Measurements from ENCODE around the gene HOXB2. TPM values are rescaled to one million over a fixed set of nuclear protein-coding genes. Genes with fewer than 3 reads are reported as not detected.

HOXB2 gene
- total and polyA plus RNA-seq, 2 donors, result 3.1 to 18.6 TPM

DNA sequence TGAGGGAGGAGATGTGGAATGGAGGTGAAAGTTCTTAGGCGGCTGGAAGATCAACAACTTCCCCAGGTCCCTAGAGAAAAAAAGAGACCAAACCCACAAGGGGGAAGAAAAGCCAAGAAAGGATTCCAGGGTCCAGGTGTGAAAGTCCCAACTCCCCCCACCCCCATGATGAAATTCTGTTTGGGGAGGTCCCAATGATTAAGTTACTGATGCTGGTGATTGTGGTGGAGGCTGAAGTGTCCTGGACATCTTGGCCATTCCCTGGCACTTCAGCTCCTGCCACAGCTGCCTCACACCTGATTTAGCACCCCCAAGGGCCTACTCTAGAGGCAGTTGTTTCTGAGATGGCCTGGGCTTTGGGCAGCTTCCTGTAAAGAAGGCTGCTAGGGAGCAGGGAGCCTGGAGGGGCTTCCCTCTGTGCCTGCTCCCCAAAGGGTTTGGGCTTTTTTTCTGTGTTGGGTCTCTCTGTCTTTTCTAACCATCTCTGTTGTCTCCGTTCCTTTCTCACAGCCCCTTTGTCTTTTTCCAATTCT, 20.2 kb upstream of the HOXB2 start:
- no peak overlapping the region for H3K27ac ChIP-seq (ENCODE audit: low read depth)

DNA sequence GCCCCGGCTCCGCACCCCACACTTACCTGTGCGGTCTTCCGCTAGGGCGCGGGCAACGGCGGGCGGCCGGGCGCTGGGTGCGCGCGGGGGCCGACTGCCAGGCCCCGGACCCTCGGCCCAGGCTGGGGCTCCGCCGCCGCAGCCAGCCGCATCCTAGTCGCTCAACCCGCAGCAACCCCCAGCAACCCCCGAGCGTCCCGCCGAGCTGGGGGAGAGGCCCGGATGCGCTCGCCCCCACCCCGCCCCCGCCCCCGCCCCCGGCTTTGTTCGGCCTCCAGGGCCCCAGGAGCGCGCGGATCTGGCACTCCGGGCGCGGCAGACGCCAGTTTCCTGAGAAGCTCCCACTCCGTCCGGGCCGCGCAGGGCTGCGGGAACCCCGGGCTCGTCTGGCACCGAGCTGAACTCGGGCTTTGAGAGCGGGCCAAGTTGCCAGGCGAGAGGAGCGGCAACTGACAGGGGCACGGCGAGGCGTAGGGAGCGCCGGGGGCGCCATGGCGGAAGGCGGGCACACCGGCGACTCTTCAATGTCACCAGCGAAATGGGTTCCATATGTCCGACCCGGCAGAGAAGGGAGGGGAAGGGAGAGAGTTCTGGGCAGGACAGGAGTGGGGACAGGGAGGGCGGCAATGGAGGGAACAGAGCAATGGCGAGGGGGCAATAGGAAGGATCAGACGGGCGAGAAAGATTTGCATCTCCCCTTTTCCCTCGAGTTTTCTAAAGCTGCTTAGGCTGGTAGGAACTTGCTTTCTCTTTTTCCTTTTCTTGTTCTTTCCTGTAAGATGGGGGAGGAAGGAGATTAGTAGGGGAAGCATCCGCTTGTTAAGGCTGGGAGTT, 19.5 kb upstream of the HOXB2 start:
- H3K4me1 ChIP-seq (ENCODE audit: insufficient read depth), result peaks cover 4% of the 10 kb centered on the region
- H3K27ac ChIP-seq (ENCODE audit: low read depth), result peak overlapping the region; percentile 64
- no peaks in the 10 kb centered on the region for H3K36me3 ChIP-seq (ENCODE audit: insufficient read depth)
- DNase-seq (ENCODE audit: extremely low spot score), result no peak
- 9% methylated on average over 73 of the region's 73 CpGs for WGBS
- H3K4me3 ChIP-seq (ENCODE audit: low read depth, low read length), result peak overlapping the region; percentile 22

More for the DNA sequence above, 20.2 kb upstream of the HOXB2 start:
- no peak for DNase-seq (ENCODE audit: extremely low spot score)
- Histone ChIP-seq H3K4me1 (ENCODE audit: insufficient read depth) (peaks cover 4% of the 10 kb centered on the region), H3K36me3 (ENCODE audit: insufficient read depth) (no peaks in the 10 kb centered on the region), H3K4me3 (ENCODE audit: low read depth, low read length) (no peak overlapping the region)
- WGBS, result 68% methylated on average over 2 of the region's 2 CpGs

DNA sequence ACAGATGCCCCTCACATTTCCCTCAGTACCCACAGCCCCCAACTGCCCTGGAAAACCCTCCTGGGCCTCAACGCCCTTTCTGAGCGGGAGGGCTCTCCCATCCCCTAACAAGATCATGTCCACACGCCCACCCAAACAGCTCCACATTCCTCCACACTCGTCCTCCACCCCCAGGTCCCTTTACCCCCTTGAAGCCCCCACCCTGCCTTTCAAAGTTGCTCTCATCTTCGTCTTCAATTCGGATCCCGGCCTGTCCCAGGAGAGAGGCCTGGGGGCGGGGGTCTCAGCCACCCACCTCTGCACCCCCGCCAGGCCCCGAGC, 18.9 kb upstream of the HOXB2 start:
- DNase-seq (ENCODE audit: extremely low spot score), result no peak
- H3K4me3 ChIP-seq (ENCODE audit: low read depth, low read length), result peak overlapping the region; percentile 22
- no peak overlapping the region for H3K27ac ChIP-seq (ENCODE audit: low read depth)
- peaks cover 4% of the 10 kb centered on the region for H3K4me1 ChIP-seq (ENCODE audit: insufficient read depth)
- H3K36me3 ChIP-seq (ENCODE audit: insufficient read depth), result no peaks in the 10 kb centered on the region
- WGBS, result 41% methylated on average over 10 of the region's 10 CpGs

DNA sequence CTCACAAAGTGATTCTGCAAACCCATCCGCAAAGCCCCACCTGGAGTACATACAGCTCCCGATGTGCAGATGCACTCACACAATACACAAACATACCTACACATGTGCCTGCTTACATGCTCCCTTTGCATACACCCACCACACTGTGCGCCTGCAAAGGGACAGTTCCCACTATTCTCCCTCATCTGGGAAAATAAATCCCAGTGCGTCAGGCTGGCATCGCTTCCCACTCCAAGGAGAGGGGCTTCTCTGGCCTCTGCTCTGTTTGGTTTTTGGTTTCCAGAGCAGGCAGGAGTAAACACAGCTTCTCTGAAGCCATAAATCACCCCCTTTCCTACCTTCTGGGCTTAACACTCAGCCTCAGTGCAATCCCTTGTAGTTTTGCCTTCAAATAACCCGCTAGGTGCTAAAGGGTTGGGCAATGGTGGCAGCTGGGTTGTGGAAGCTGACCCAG, 18.5 kb upstream of the HOXB2 start:
- H3K36me3 ChIP-seq (ENCODE audit: insufficient read depth), result no peaks in the 10 kb centered on the region
- no peak overlapping the region for H3K27ac ChIP-seq (ENCODE audit: low read depth)
- WGBS, result 56% methylated on average over 6 of the region's 6 CpGs
- DNase-seq (ENCODE audit: extremely low spot score), result no peak
- H3K4me3 ChIP-seq (ENCODE audit: low read depth, low read length), result no peak overlapping the region
- peaks cover 4% of the 10 kb centered on the region for H3K4me1 ChIP-seq (ENCODE audit: insufficient read depth)

DNA sequence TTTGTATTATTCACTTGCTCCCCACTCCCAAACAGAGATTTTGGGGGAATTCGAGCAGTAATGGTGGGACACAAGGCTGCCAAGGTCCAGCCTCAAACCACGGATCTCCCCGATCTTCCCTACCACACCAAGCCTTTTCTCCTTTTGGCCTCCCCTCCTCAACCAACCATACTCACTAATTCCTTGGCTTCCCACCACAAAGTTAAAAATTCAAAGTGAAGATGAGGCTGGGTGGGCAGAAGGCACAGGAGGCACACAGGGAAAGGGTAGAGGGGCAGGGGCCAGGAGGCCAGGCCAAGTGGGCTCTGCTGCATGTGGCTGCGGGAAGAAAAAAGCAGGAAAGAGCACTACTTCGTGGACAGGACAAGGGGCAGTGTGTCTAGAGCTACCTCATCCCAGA, 18.0 kb upstream of the HOXB2 start:
- Histone ChIP-seq H3K36me3 (ENCODE audit: insufficient read depth) (no peaks in the 10 kb centered on the region), H3K4me3 (ENCODE audit: low read depth, low read length) (no peak overlapping the region), H3K27ac (ENCODE audit: low read depth) (no peak overlapping the region), H3K4me1 (ENCODE audit: insufficient read depth) (peaks cover 4% of the 10 kb centered on the region)
- DNase-seq (ENCODE audit: extremely low spot score), result no peak
- 68% methylated on average over 5 of the region's 5 CpGs for WGBS

DNA sequence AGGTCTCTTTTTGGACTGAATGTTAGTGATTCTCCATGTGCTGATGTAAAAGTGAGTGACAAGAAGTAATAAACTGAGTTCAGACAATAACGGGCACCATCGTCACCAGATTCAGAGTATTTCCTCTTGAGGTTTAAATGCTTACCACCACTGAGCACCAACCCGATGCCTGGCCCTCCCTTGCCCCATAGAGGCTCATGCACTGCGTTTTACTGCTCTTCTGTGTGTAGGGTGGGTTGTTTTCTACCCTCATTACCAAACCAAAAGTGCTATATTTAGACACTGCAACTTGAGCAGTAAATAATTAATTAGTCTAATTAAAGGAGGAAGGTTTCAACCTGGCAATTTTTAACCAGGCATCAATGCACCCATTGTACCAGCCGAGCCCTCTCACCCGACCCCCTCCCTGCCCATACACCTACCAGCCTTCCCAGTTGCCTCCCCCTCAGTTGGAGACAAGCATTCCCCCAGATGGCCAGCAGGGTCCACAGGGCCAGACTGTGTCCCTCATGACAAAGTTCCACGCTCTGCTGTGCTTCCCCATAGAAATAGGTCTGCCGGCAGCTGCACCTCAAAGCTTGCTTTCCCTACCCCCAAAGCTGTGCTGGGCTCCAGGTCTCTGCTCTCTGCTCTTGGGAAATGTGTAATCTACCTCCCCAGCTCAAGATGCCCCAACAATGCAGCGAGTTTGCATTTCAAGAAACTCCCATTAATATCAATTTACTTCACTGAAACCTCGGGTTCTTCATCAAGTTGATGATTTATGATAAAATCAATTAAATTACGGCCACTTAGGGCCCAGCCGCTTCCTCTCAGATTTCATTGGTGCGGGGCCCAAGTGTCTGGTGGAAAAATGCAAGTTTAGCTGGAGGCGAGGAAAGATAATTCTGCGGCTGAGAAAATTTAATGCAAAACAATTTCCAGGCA, 17.2 kb upstream of the HOXB2 start:
- WGBS, result 69% methylated on average over 15 of the region's 15 CpGs
- Histone ChIP-seq H3K4me3 (ENCODE audit: low read depth, low read length) (no peak overlapping the region), H3K4me1 (ENCODE audit: insufficient read depth) (peaks cover 4% of the 10 kb centered on the region), H3K27ac (ENCODE audit: low read depth) (peak overlapping the region; percentile 34), H3K36me3 (ENCODE audit: insufficient read depth) (no peaks in the 10 kb centered on the region)
- no peak for DNase-seq (ENCODE audit: extremely low spot score)

DNA sequence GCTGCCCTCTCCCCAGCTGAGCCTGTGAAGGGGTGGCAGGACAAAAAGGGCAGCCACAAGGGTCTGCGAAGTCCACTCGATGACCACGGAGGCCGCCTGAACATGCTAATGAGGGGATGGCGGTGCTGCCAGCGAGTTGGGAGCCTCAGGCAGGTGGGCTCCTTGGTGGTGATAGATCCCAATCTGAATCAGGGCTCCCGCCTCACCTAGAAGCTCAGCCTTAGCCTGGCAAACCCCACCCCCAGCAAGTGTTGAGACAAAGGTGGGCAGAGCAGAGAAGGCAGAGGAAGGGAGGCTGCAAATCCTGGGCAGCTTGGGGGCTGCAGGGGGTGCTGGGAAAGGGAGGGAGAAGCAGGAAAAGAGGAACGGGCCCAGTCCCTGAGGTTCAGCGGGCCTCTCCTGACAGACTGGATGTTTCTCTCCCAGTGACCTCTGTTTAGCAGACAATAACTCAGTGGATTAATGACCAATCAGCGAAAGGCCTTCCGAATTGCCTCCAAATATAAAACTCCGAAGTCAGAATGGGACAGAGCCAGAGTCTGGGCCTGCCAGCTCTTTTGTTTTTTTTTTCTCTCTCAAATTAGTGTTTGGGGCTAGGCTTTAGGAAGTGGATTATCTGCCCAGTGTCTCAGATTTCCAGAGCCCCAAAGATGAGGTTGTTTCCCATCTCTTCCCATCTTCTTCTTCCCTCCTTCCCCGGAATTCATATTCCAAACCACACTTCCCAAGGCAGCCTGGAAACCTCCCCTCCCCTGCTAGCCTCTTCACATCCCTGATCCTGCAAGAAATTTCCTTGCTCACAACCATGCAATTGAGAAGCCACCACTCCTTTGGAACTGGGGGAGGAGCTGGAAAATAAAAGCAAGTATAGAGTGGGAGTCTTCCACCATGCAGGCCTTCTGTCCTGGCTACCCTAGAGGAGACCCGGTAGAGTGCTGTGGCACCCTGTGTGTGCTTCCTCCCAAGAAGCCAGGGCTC, 15.2 kb upstream of the HOXB2 start:
- no peaks in the 10 kb centered on the region for H3K36me3 ChIP-seq (ENCODE audit: insufficient read depth)
- H3K4me3 ChIP-seq (ENCODE audit: low read depth, low read length), result no peak overlapping the region
- 67% methylated on average over 14 of the region's 14 CpGs for WGBS
- peaks cover 4% of the 10 kb centered on the region for H3K4me1 ChIP-seq (ENCODE audit: insufficient read depth)
- DNase-seq (ENCODE audit: extremely low spot score), result no peak
- H3K27ac ChIP-seq (ENCODE audit: low read depth), result no peak overlapping the region

DNA sequence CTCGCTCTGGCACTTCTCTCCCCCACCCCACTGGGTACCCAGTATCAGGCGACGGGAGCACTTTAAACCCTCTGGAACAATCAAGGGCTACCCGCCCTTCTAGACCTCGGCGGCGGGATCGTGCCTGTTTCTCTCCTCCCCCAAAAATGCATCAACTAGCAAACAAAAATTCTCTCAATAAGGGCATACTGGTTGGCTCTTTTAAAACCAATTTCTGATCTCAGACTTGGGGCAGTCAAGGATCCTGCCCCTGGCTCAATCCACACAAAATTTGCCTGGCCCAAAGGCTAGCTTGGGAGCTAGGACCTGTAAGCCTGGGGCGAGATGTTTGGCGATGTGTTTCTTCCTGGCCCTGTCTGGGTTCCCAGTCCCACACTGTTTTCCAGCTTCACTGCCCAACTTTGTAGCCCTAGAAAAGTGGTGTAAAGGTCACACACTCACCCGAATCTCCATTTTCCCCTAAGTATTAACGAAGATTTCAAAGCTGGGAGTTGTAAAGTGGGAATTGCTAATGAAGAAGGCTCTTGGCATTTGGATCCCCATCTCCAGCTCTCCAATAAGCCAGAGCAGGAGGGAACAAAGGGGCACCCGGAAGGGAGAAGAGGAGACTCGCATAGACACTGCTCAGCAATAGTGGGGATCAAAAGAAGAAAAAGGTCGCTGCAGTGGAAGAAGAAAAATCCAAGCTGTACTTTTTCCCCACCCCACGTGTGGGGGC, 14.4 kb upstream of the HOXB2 start:
- Histone ChIP-seq H3K27ac (ENCODE audit: low read depth) (no peak overlapping the region), H3K4me1 (ENCODE audit: insufficient read depth) (peaks cover 2% of the 10 kb centered on the region), H3K36me3 (ENCODE audit: insufficient read depth) (no peaks in the 10 kb centered on the region), H3K4me3 (ENCODE audit: low read depth, low read length) (no peak overlapping the region)
- 74% methylated on average over 16 of the region's 16 CpGs for WGBS
- no peak for DNase-seq (ENCODE audit: extremely low spot score)

DNA sequence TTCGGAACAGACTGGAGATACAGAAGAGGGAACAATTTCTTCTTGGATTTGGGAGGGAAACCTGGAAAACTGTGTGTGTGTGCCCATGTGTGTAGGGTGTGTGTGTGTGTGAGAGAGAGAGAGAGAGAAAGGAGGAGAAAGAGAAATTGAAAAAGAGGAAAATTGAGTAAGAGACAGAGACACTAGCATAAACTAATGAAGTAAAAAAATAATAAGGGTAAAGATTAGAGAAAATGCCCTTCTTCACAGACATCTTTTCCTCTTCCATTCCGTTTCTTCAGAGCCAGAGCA, 13.9 kb upstream of the HOXB2 start:
- no peak overlapping the region for H3K4me3 ChIP-seq (ENCODE audit: low read depth, low read length)
- WGBS, result 82% methylated on average over 2 of the region's 2 CpGs
- no peak for DNase-seq (ENCODE audit: extremely low spot score)
- no peak overlapping the region for H3K27ac ChIP-seq (ENCODE audit: low read depth)
- no peaks in the 10 kb centered on the region for H3K36me3 ChIP-seq (ENCODE audit: insufficient read depth)
- peaks cover 2% of the 10 kb centered on the region for H3K4me1 ChIP-seq (ENCODE audit: insufficient read depth)

DNA sequence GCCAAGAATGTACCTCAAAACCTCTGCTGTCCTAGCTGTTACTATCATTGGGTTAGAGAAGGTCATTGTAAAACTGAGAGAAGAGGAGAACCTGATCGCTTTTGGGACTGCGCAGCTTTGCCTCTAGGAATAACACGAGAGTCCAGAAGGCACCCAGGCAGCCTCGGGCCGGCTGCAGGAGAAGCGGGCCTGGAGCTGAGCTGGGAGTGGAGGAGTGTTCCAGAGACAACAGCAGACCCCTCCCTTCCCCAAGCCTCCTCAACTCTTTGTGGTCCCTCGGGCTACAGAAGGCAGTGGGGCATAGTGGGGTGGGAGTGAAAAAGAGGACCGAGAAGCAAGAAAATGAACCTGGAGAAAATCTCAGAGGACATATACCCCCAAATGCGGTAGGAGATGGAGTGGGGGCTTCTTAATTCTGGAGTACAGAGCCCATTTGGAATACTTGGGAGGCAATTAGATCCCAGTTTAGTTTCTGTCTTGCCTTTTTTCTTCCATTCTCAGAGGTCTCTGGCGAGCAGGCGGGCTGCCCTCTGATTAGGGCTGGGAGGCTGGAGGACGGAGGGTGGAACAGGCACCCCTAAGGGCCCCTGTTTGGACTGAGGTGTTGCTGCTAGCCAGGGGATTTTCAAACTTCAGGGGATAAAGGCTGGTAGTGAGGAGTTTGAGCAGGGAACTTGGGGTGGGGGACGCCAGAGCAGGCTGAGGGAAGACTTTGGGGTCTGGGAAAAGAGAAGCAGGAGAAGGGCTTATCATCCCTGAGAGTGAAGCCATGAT, 13.3 kb upstream of the HOXB2 start:
- no peaks in the 10 kb centered on the region for H3K36me3 ChIP-seq (ENCODE audit: insufficient read depth)
- DNase-seq (ENCODE audit: extremely low spot score), result no peak
- 78% methylated on average over 13 of the region's 13 CpGs for WGBS
- H3K4me1 ChIP-seq (ENCODE audit: insufficient read depth), result peaks cover 2% of the 10 kb centered on the region
- H3K27ac ChIP-seq (ENCODE audit: low read depth), result no peak overlapping the region
- no peak overlapping the region for H3K4me3 ChIP-seq (ENCODE audit: low read depth, low read length)

DNA sequence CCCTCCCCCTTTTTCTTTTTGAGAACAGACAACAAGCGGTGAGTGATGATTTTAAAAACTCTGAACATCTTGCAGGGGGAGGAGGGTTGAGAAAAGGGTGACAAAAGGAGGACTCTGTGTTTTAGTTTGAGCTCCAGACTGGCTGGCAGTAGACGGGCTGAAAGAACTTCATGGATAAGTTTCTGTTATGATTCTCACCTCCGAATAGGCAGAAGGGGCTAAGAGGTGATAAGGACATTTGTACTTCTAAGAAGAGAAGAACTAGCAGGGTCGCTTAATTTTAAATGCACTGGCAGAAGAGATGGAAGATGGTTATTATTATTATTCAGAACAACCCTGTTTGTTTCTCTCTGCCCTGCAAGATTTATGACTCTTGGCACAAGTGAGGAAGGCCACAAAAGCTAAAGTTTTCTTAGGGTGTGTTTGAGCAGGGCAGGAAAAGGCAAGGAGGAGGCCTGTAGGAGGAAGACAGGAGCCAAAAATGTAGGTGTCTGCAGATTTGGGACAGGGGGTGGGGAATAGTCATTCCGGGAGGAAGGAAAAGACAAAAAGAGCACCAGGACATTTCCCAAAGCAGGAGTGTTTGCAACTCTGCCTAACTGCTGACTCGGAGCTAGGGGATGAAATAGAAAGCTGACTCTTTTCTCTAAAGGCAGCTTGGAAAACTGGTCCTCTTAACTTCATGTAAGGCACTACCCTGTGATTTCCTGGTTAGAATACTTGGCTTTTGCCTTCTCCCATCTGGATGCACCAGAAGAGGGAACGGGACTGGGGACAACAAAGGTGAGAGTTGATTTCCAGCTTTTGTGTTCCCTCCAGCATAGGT, 11.9 kb upstream of the HOXB2 start:
- peaks cover 4% of the 10 kb centered on the region for H3K4me1 ChIP-seq (ENCODE audit: insufficient read depth)
- DNase-seq (ENCODE audit: extremely low spot score), result no peak
- H3K36me3 ChIP-seq (ENCODE audit: insufficient read depth), result no peaks in the 10 kb centered on the region
- peak overlapping the region; percentile 78 for H3K27ac ChIP-seq (ENCODE audit: low read depth)
- H3K4me3 ChIP-seq (ENCODE audit: low read depth, low read length), result no peak overlapping the region
- 58% methylated on average over 7 of the region's 7 CpGs for WGBS
